K562 treated with DMSO at 1 percent for 12 hours (cell line): ENCODE measurements around the gene SQSTM1. TPM values are rescaled to one million over a fixed set of nuclear protein-coding genes. Genes with fewer than 3 reads are reported as not detected.

Source experiments
- total RNA-seq: library from RNA; unstranded; fragments of 300-600 nt; gene quantifications from 2 replicates; pipeline ENCODE4 v1.2.3, GENCODE V29; 2022; ENCODE audit not compliant: insufficient read depth

The SQSTM1 gene
- 424 and 523 TPM in 2 replicates for total RNA-seq

GRCh38 chr5:179820483-179821297 lies at the start of gene SQSTM1:
TSS of gene SQSTM1 (plus strand) at chr5:179820905. CDS start at chr5:179820937, 32 bp downstream.

DNA sequence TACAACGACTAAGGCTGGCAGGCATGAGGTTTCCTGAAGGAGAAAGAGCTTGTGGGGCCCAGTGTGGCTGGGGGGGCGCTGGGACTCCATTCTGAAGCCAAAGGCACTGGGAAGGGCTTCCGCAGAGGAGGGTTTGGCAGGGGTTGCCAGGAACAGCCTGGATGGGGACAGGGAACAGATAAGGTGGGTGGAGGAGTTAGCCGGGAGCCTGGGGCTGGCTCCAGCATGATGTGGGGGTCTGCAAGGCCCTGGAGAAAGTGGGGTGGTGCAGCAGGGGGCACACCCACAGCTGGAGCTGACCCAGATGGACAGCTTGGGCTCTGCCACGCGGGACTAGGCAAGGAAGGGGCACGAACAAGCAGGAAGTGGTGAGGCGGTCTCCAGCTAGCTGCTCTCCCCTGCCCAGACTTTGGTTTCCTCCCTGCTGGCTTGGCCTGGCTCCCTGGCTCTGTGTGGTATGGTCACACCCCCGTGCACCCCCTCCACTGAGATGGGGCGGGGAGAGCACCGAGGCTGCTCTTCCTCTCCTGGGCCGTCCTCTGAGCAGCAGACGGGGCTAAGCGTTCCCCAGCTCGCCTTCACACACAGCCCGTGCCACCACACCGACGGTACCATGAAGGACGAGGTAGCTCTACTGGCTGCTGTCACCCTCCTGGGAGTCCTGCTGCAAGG lies 27.1 kb upstream of the SQSTM1 start, which contains the start of gene LTC4S:
Gene LTC4S (plus strand): TSS at position 519 of the 672 bp plus-strand sequence. CDS start 95 bp downstream, at position 614.

GRCh38 chr5:179806250-179807048 lies 14.3 kb upstream of the SQSTM1 start, which contains the start of gene MGAT4B:
TSS of gene MGAT4B (minus strand) at chr5:179806866. CDS start at chr5:179806583, 283 bp downstream.

GRCh38 chr5:179858586-179859427 lies 38.1 kb downstream of the SQSTM1 start, which contains the start of gene MRNIP:
TSS of gene MRNIP (minus strand) at chr5:179858817. CDS start at chr5:179858796, 21 bp downstream.

Other genes starting within 250 kb of the SQSTM1 start
- 105 and 235 TPM in 2 replicates for gene HNRNPH1, start 197.2 kb upstream of the SQSTM1 start, total RNA-seq
- not detected in 2 replicates for gene CBY3, start 139.9 kb upstream of the SQSTM1 start, total RNA-seq
- gene CANX, start 121.9 kb upstream of the SQSTM1 start, total RNA-seq = 124 and 298 TPM in 2 replicates
- 6.6 and 20.4 TPM in 2 replicates for gene MAML1, start 88.1 kb upstream of the SQSTM1 start, total RNA-seq
- not detected in 2 replicates for gene LTC4S, start 26.9 kb upstream of the SQSTM1 start, total RNA-seq
- 158 and 178 TPM in 2 replicates for gene MGAT4B, start 14.0 kb upstream of the SQSTM1 start, total RNA-seq
- gene MRNIP, start 37.9 kb downstream of the SQSTM1 start, total RNA-seq = 17.2 and 28.5 TPM in 2 replicates
- 22.1 and 54.7 TPM in 2 replicates for gene TBC1D9B, start 87.0 kb downstream of the SQSTM1 start, total RNA-seq